Brain microvascular endothelial cell (primary cell): Measurements from ENCODE around the gene IGFBP4.

ENCODE experiments used
- DNase-seq: peaks from one replicate; pipeline ENCODE4 v3.0.0-alpha.2; 2020
- H3K27ac ChIP-seq: fragments of 250-450 bp; sonication (Bioruptor Pico); 2 replicates; pipeline ENCODE4 v1.5.1; 2020; ENCODE audit warnings: mild to moderate bottlenecking, moderate library complexity
- H3K27me3 ChIP-seq: fragments of 250-450 bp; sonication (Bioruptor Pico); replicated peaks from 2 replicates; pipeline ENCODE4 v1.5.1; 2020; ENCODE audit warnings: mild to moderate bottlenecking
- H3K36me3 ChIP-seq: fragments of 250-450 bp; sonication (Bioruptor Pico); replicated peaks from 2 replicates; pipeline ENCODE4 v1.5.1; 2020; ENCODE audit warnings: mild to moderate bottlenecking
- H3K4me3 ChIP-seq: 2 replicates; pipeline ENCODE4 v1.5.1; 2011; ENCODE audit warnings: low read depth, mild to moderate bottlenecking, control low read depth, low read length, moderate library complexity
- in situ Hi-C: cut with HindIII; loops from 2 replicates; pipeline ENCODE4 v1.10.0; 2017; ENCODE audit warnings: low sequenced_read_pairs, low pct_ligation_motif_present
- TF ChIP-seq, protein P1 (sequence below): IDR thresholded peaks from 2 replicates; pipeline ENCODE4 v1.5.1; 2011; ENCODE audit warnings: low read depth, mild to moderate bottlenecking, moderate library complexity, low read length, control low read depth, inconsistent platforms; ENCODE audit errors: missing control alignments

Gene IGFBP4

DNA sequence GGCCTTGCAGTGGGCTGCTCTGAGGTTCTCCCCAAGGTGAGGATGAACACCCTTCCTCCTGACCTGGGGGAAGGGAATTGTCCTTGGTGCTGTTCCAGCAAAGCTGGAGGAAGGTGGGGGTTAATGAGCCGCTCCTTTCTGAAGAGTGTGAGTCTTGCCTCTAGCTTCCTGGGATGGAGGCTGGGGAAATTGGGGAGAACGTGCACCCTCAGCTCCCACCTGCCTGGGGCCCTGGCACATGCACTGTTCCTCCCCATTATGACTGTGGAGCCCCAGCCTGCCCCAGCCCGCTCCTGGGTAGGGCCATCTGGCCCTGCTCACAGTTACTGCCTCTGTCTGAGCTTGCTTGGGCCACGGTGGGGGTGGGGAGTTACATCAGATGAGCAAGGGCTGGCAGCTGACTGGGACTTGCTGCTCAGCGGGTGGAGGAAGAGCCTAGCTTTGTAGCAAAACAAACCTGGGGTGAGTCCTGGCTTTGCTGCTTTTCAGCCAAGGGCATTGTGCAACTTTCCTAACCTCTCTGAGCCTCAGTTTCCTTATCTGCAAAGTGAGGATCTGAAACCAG is 47.1 kb downstream of the IGFBP4 start:
- Histone ChIP-seq H3K36me3 (no peaks in the 10 kb centered on the region), H3K4me3 (no peak overlapping the region), H3K27ac (peak overlapping the region; percentile 22), H3K27me3 (no peaks in the 10 kb centered on the region)
- in situ Hi-C loops, result no loop called here
- DNase-seq, result peak; percentile 64
- TF ChIP-seq, protein P1, sequence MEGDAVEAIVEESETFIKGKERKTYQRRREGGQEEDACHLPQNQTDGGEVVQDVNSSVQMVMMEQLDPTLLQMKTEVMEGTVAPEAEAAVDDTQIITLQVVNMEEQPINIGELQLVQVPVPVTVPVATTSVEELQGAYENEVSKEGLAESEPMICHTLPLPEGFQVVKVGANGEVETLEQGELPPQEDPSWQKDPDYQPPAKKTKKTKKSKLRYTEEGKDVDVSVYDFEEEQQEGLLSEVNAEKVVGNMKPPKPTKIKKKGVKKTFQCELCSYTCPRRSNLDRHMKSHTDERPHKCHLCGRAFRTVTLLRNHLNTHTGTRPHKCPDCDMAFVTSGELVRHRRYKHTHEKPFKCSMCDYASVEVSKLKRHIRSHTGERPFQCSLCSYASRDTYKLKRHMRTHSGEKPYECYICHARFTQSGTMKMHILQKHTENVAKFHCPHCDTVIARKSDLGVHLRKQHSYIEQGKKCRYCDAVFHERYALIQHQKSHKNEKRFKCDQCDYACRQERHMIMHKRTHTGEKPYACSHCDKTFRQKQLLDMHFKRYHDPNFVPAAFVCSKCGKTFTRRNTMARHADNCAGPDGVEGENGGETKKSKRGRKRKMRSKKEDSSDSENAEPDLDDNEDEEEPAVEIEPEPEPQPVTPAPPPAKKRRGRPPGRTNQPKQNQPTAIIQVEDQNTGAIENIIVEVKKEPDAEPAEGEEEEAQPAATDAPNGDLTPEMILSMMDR, result no peak

DNA sequence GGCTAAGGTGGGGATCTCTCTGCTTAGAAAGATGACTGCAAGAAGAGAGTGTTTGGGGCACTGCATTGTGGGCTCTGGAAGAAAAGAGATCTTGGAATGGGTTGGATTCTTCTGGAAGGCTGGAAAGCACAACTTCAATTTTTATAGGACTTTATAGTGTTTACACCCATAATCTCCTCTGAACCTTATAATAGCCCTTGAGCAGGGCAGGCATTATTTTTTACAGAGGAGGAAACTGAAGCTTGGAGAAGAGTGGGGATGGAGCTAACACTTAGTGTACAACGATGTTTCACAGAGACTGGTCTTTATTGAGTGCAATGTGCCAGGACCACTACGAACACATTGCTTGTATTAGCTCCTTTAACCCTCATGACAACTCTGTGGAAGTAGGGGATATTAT is 47.7 kb downstream of the IGFBP4 start:
- no peaks in the 10 kb centered on the region for H3K36me3 ChIP-seq
- H3K27ac ChIP-seq, result no peak overlapping the region
- in situ Hi-C loops, result no loop called here
- H3K27me3 ChIP-seq, result no peaks in the 10 kb centered on the region
- no peak for DNase-seq
- TF ChIP-seq, protein P1, result no peak
- H3K4me3 ChIP-seq, result no peak overlapping the region

DNA sequence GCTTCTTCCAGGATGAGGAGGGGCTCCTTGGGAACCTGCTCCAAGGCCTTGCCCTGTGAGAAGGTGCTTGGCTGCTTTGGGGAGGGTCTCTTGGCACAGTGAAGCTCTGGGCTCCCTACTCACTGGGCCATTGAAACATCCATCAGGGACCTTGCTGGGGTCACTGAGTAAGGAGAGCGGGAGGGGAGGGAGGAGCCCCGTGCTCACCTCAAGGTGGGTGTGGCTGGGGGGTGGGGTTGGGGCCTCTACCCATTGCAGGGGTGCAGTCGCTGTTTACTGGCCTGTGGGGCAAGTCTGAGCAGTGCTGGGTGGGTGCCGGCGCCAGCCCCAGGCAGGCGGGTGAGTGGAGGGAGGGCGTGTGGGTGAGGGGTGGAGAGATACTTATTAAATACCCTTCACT is 48.2 kb downstream of the IGFBP4 start:
- no peak for DNase-seq
- Histone ChIP-seq H3K27ac (no peak overlapping the region), H3K27me3 (no peaks in the 10 kb centered on the region), H3K4me3 (no peak overlapping the region), H3K36me3 (no peaks in the 10 kb centered on the region)
- in situ Hi-C loops, result no loop called here
- TF ChIP-seq, protein P1, result no peak

DNA sequence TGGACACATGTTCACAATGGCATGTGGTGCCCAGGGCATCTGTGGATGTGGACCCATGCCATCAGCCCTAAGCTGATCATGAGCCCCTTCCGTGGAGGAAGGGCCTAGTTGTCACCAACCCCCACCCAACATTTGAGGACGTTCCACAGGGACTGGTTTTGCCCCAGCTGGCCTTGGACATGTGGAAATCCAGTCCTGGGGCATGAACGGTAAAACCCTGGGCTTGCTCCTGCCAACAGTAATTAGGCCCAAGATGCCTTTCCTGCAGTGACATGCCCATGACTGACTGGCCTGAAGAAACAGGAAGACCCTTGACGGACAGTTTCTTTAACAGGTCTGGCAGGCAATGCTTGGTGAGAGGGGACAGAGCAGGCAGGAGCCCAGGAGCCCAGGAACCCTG is 50.4 kb downstream of the IGFBP4 start:
- in situ Hi-C loops, result no loop called here
- Histone ChIP-seq H3K27me3 (no peaks in the 10 kb centered on the region), H3K36me3 (no peaks in the 10 kb centered on the region), H3K4me3 (no peak overlapping the region), H3K27ac (no peak overlapping the region)
- TF ChIP-seq, protein P1, result no peak
- DNase-seq, result no peak

DNA sequence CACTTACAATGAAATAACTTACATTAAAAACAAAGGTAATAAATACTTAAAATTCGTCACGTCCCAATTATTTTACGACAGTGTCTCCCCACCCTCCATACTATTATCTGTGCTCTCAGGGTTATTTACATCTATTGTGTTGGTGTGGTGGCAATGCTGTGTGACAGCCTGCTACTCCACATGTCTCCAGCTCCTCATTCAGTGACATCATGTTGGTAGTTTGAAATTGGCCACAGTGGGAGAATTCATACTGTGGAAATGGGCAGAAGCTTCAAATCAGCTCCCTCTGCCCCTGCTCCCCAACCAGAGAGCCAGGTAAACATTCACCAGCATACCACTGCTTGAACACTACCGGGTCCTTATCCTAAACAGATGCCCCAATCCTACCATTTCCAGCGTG is 51.9 kb downstream of the IGFBP4 start:
- DNase-seq, result no peak

More for the DNA sequence above, 51.9 kb downstream of the IGFBP4 start:
- no peak overlapping the region for H3K4me3 ChIP-seq
- in situ Hi-C loops, result no loop called here
- H3K27me3 ChIP-seq, result no peaks in the 10 kb centered on the region
- no peaks in the 10 kb centered on the region for H3K36me3 ChIP-seq
- TF ChIP-seq, protein P1, result no peak
- no peak overlapping the region for H3K27ac ChIP-seq
